Prostate gland (tissue), 2 donors: Measurements from ENCODE around the gene RTTN.

Experiments
- POLR2A ChIP-seq: fragments of 450-650 bp; IDR thresholded peaks from one replicate; pipeline ENCODE4 v1.6.1; 2016; ENCODE audit warnings: antibody characterized with exemption, mild to moderate bottlenecking
- TF ChIP-seq, protein P1 (sequence below), 4 experiments: fragments of 200-600 bp in 2 of 4; fragments of 450-650 bp in 2 of 4; sonication (generic) in 2 of 4; IDR thresholded peaks; 1 replicate in 3 of 4; 2 replicates in 1 of 4; pipeline ENCODE4 v1.5.1; 2016 to 2019; ENCODE audit warnings: antibody characterized with exemption in 4 of 4, mild to moderate bottlenecking in 2 of 4, moderate library complexity in 2 of 4

DNA sequence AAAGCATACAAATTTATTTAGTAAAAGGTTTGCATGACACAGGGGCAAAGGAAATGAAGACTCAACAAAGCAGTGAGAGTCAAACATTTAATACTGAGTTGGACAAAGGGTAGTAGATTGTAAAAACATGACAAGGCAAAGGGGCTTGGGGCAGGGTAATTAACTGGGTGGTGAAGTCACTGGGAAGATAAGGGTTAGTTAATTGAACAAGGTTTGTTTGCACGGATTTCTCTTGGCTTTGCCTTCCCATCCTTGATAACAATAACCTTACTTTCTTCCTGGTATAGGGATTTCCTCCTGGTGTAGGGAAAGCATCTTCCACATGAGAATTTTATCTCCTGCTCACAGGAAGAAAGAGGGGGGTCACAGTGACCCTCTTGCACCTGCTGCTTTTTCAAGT is 26.8 kb upstream of the RTTN start:
- no peak for TF ChIP-seq POLR2A
- TF ChIP-seq, protein P1, sequence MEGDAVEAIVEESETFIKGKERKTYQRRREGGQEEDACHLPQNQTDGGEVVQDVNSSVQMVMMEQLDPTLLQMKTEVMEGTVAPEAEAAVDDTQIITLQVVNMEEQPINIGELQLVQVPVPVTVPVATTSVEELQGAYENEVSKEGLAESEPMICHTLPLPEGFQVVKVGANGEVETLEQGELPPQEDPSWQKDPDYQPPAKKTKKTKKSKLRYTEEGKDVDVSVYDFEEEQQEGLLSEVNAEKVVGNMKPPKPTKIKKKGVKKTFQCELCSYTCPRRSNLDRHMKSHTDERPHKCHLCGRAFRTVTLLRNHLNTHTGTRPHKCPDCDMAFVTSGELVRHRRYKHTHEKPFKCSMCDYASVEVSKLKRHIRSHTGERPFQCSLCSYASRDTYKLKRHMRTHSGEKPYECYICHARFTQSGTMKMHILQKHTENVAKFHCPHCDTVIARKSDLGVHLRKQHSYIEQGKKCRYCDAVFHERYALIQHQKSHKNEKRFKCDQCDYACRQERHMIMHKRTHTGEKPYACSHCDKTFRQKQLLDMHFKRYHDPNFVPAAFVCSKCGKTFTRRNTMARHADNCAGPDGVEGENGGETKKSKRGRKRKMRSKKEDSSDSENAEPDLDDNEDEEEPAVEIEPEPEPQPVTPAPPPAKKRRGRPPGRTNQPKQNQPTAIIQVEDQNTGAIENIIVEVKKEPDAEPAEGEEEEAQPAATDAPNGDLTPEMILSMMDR (IDR thresholded peaks at IDR 0.05), result no peak
